Measurements from ENCODE around the gene CHRNA3.

The CHRNA3 gene

GRCh38 chr15:78667578-78668236 lies 46.9 kb upstream of the CHRNA3 start:
- CTCF ChIA-PET: interaction anchor here (2.1 kb wide), 1 partner anchor 28 kb away, joined by 6 read pairs; no protein-coding TSS in a partner anchor
- Histone ChIP-seq H3K9me3 (ENCODE audit: control insufficient read depth, insufficient read depth, low read depth, low read length) (no peaks in the 10 kb centered on the region), H3K4me3 (ENCODE audit: low read depth, low read length) (no peak overlapping the region), H3K36me3 (ENCODE audit: control insufficient read depth in 2 of 2, insufficient read depth in 1 of 2, low read length in 2 of 2) (no peaks in the 10 kb centered on the region), H3K4me1 (ENCODE audit: control insufficient read depth, insufficient read depth, low read length) (no peaks in the 10 kb centered on the region), H3K27ac (ENCODE audit: extremely low read depth, low read depth, low read length) (no peak overlapping the region)
- TF ChIP-seq ZNF274 (IDR thresholded peaks at IDR 0.05; ENCODE audit: low read length) (no peak), ZNF274 (tag by site-specific recombination; IDR thresholded peaks at IDR 0.05; ENCODE audit: borderline replicate concordance) (no peak), TSHZ1 (tag by site-specific recombination; IDR thresholded peaks at IDR 0.05; ENCODE audit: borderline replicate concordance) (no peak), INSM2 (tag by site-specific recombination; IDR thresholded peaks at IDR 0.05) (no peak)
- POLR2A ChIA-PET: no interaction called here

GRCh38 chr15:78666010-78666409 lies 45.2 kb upstream of the CHRNA3 start:
- TF ChIP-seq ZBTB1 (tag by site-specific recombination; IDR thresholded peaks at IDR 0.05) (no peak), ZNF138 (tag by site-specific recombination; IDR thresholded peaks at IDR 0.05; ENCODE audit: borderline replicate concordance) (no peak), ZSCAN23 (tag by site-specific recombination; IDR thresholded peaks at IDR 0.05) (no peak), AEBP2 (tag by site-specific recombination; IDR thresholded peaks at IDR 0.05; ENCODE audit: borderline replicate concordance) (no peak), ZNF157 (tag by site-specific recombination; IDR thresholded peaks at IDR 0.05) (no peak), ZNF670 (tag by site-specific recombination; IDR thresholded peaks at IDR 0.05; ENCODE audit: low read depth) (no peak), ZNF214 (tag by site-specific recombination; IDR thresholded peaks at IDR 0.05; ENCODE audit: borderline replicate concordance) (no peak), ZNF423 (tag by site-specific recombination; IDR thresholded peaks at IDR 0.05) (no peak), KLF8 (tag by site-specific recombination; IDR thresholded peaks at IDR 0.05) (no peak), ZNF175 (tag by site-specific recombination; IDR thresholded peaks at IDR 0.05) (no peak)
- H3K4me1 ChIP-seq (ENCODE audit: control insufficient read depth, insufficient read depth, low read length): no peaks in the 10 kb centered on the region
- ChIA-PET CTCF (interaction anchor here (2.1 kb wide), 1 partner anchor 27 kb away, joined by 6 read pairs; no protein-coding TSS in a partner anchor), POLR2A (no interaction called here)
- no peak overlapping the region for H3K27ac ChIP-seq (ENCODE audit: extremely low read depth, low read depth, low read length)
- no peaks in the 10 kb centered on the region for H3K36me3 ChIP-seq (ENCODE audit: control insufficient read depth in 2 of 2, insufficient read depth in 1 of 2, low read length in 2 of 2)
- H3K4me3 ChIP-seq (ENCODE audit: low read depth, low read length): no peak overlapping the region
- H3K9me3 ChIP-seq (ENCODE audit: control insufficient read depth, insufficient read depth, low read depth, low read length): no peaks in the 10 kb centered on the region

GRCh38 chr15:78663703-78664102 lies 42.9 kb upstream of the CHRNA3 start:
- Histone ChIP-seq H3K36me3 (ENCODE audit: control insufficient read depth in 2 of 2, insufficient read depth in 1 of 2, low read length in 2 of 2) (no peaks in the 10 kb centered on the region), H3K27ac (ENCODE audit: extremely low read depth, low read depth, low read length) (no peak overlapping the region), H3K9me3 (ENCODE audit: control insufficient read depth, insufficient read depth, low read depth, low read length) (no peaks in the 10 kb centered on the region), H3K4me1 (ENCODE audit: control insufficient read depth, insufficient read depth, low read length) (no peaks in the 10 kb centered on the region), H3K4me3 (ENCODE audit: low read depth, low read length) (no peak overlapping the region)
- CTCF ChIA-PET: interaction anchor here (1.4 kb wide), 1 partner anchor 25 kb away, joined by 5 read pairs; no protein-coding TSS in a partner anchor
- POLR2A ChIA-PET: no interaction called here
- TF ChIP-seq SETDB1 (IDR thresholded peaks at IDR 0.05; ENCODE audit: insufficient read length, low read length): no peak
- no peak for TF ChIP-seq ZNF140 (tag by site-specific recombination; IDR thresholded peaks at IDR 0.05)
- no peak for TF ChIP-seq ZBTB20 (tag by site-specific recombination; IDR thresholded peaks at IDR 0.05)
- no peak for TF ChIP-seq SP2 (tag by site-specific recombination; IDR thresholded peaks at IDR 0.05)
- no peak for TF ChIP-seq ZNF580 (tag by site-specific recombination; IDR thresholded peaks at IDR 0.05)
- no peak for TF ChIP-seq ZNF692 (tag by site-specific recombination; IDR thresholded peaks at IDR 0.05)
- TF ChIP-seq ZNF221 (tag by site-specific recombination; IDR thresholded peaks at IDR 0.05; ENCODE audit: borderline replicate concordance): no peak
- no peak for TF ChIP-seq ZNF843 (tag by site-specific recombination; IDR thresholded peaks at IDR 0.05)
- TF ChIP-seq GLIS1 (tag by site-specific recombination; IDR thresholded peaks at IDR 0.05): no peak
- TF ChIP-seq MZF1 (tag by site-specific recombination; IDR thresholded peaks at IDR 0.05; ENCODE audit: borderline replicate concordance): no peak
- no peak for TF ChIP-seq ZNF138 (tag by site-specific recombination; IDR thresholded peaks at IDR 0.05; ENCODE audit: borderline replicate concordance)
